Hepatocyte (in vitro differentiated cells): Measurements from ENCODE around the gene RARB. TPM values are rescaled to one million over a fixed set of nuclear protein-coding genes. Genes with fewer than 3 reads are reported as not detected.

ENCODE experiments used
- DNase-seq: peaks from one replicate; pipeline ENCODE4 v3.0.0-alpha.2; 2016; ENCODE audit warnings: low spot score
- H2AFZ ChIP-seq: fragments of 200-600 bp; sonication (generic); 2 replicates; pipeline ENCODE4 v1.6.0; 2016; ENCODE audit warnings: antibody characterized with exemption, mild to moderate bottlenecking
- H3K27ac ChIP-seq: fragments of 200-600 bp; sonication (generic); 2 replicates; pipeline ENCODE4 v1.5.1; 2016; ENCODE audit warnings: mild to moderate bottlenecking
- H3K27me3 ChIP-seq: fragments of 200-600 bp; sonication (generic); 2 replicates; pipeline ENCODE4 v1.6.1; 2016
- H3K36me3 ChIP-seq: fragments of 200-600 bp; sonication (generic); replicated peaks from 2 replicates; pipeline ENCODE4 v1.5.1; 2016; ENCODE audit warnings: low read depth; ENCODE audit not compliant: insufficient read depth
- H3K4me1 ChIP-seq: fragments of 200-600 bp; sonication (generic); 2 replicates; pipeline ENCODE4 v1.5.1; 2016; ENCODE audit warnings: mild to moderate bottlenecking, moderate library complexity; ENCODE audit not compliant: insufficient read depth
- H3K4me2 ChIP-seq: fragments of 200-600 bp; sonication (generic); 2 replicates; pipeline ENCODE4 v1.6.0; 2016
- H3K4me3 ChIP-seq: fragments of 200-600 bp; sonication (generic); 2 replicates; pipeline ENCODE4 v1.5.1; 2016; ENCODE audit warnings: mild to moderate bottlenecking
- H3K79me2 ChIP-seq: fragments of 200-600 bp; sonication (generic); 2 replicates; pipeline ENCODE4 v1.6.0; 2017; ENCODE audit warnings: mild to moderate bottlenecking
- H3K9me2 ChIP-seq: fragments of 200-600 bp; sonication (generic); replicated peaks from 2 replicates; pipeline ENCODE4 v1.6.0; 2017; ENCODE audit warnings: mild to moderate bottlenecking; ENCODE audit not compliant: insufficient read depth
- H3K9me3 ChIP-seq: fragments of 200-600 bp; sonication (generic); 2 replicates; pipeline ENCODE4 v1.5.1; 2016; ENCODE audit warnings: low read depth, mild to moderate bottlenecking
- H4K20me1 ChIP-seq: fragments of 200-600 bp; sonication (generic); 2 replicates; pipeline ENCODE4 v1.6.0; 2016; ENCODE audit warnings: mild to moderate bottlenecking; ENCODE audit not compliant: insufficient read depth, poor library complexity, severe bottlenecking
- CTCF ChIP-seq: fragments of 200-600 bp; sonication (generic); IDR thresholded peaks from 2 replicates; pipeline ENCODE4 v1.5.1; 2016; ENCODE audit warnings: antibody characterized with exemption, mild to moderate bottlenecking; ENCODE audit not compliant: poor library complexity
- EZH2 ChIP-seq: fragments of 200-600 bp; sonication (generic); IDR thresholded peaks from 2 replicates; pipeline ENCODE4 v1.6.1; 2016; ENCODE audit warnings: antibody characterized with exemption, mild to moderate bottlenecking, borderline replicate concordance
- EZH2phosphoT487 ChIP-seq: fragments of 200-600 bp; sonication (generic); IDR thresholded peaks from one replicate; pipeline ENCODE4 v1.6.1; 2018; ENCODE audit warnings: antibody characterized with exemption, mild to moderate bottlenecking, low read depth, moderate library complexity; ENCODE audit not compliant: unreplicated experiment, severe bottlenecking
- WGBS: methylation state at CpG from one replicate; pipeline ENCODE4 v1.1.6; 2016; ENCODE audit warnings: low lambda C conversion rate; ENCODE audit errors: missing lambda C conversion rate; 5-methylcytosine and 5-hydroxymethylcytosine counted together
- polyA plus RNA-seq: library from polyadenylated mRNA; unstranded; fragments of >200 nt; fragmentation: Nextera tagmentation; extraction: Ambion mirVana; gene quantifications from 2 replicates; pipeline ENCODE4 v1.2.1, GENCODE V29; 2016
- total RNA-seq: library from RNA; depleted of rRNA; stranded (reverse); fragments of >200 nt; gene quantifications from 2 replicates; pipeline ENCODE4 v1.2.3, GENCODE V29; 2014

The RARB gene
- total and polyA plus RNA-seq, 2 experiments from 2014 or later, result 22.2 to 30.7 TPM

- Histone ChIP-seq H4K20me1 (no peaks in the 10 kb centered on the region), H3K36me3 (no peaks in the 10 kb centered on the region), H3K27me3 (no peaks in the 10 kb centered on the region), H3K4me2 (no peak overlapping the region), H3K79me2 (peaks cover 31% of the 10 kb centered on the region), H3K9me2 (no peaks in the 10 kb centered on the region), H3K9me3 (no peaks in the 10 kb centered on the region), H3K27ac (no peak overlapping the region), H3K4me3 (no peak overlapping the region), H2AFZ (no peak overlapping the region), H3K4me1 (no peaks in the 10 kb centered on the region)
- DNase-seq, result no peak
- 89% methylated on average over 6 of the region's 6 CpGs for WGBS
- TF ChIP-seq CTCF, result no peak
- no peak for TF ChIP-seq EZH2
- no peak for TF ChIP-seq EZH2phosphoT487
These were observed 130.7 kb downstream of the RARB start for GRCh38 chr3:25558796-25559195.

DNA sequence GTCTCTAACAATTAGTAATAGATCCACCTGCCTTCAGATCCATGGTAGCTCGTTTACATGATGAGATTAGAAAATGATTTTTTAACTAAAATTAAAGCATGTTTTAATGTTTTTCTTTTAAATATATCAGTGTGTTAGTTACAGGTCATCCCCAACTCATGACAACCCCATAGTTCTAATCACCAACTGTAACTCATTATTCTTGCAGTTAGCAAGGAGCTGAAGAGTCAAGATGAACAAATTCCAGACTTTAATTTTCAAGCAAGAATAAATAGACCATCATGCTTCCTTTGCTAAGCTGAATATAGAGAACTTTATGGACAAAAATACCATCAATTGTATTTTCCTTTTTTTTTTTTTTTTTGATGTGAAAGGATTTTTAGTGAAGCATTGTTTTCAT lies 135.5 kb downstream of the RARB start:
- no peak overlapping the region for H2AFZ ChIP-seq
- H3K27ac ChIP-seq, result no peak overlapping the region
- H4K20me1 ChIP-seq, result no peaks in the 10 kb centered on the region
- no peaks in the 10 kb centered on the region for H3K36me3 ChIP-seq
- no peak overlapping the region for H3K4me2 ChIP-seq
- H3K79me2 ChIP-seq, result peaks cover 33% of the 10 kb centered on the region
- 97% methylated on average over 1 of the region's 1 CpG for WGBS
- no peaks in the 10 kb centered on the region for H3K4me1 ChIP-seq
- no peak for TF ChIP-seq EZH2phosphoT487
- TF ChIP-seq EZH2, result no peak
- TF ChIP-seq CTCF, result no peak
- H3K27me3 ChIP-seq, result no peaks in the 10 kb centered on the region
- no peak for DNase-seq
- H3K9me3 ChIP-seq, result no peaks in the 10 kb centered on the region
- no peak overlapping the region for H3K4me3 ChIP-seq
- no peaks in the 10 kb centered on the region for H3K9me2 ChIP-seq

- Histone ChIP-seq H3K9me2 (no peaks in the 10 kb centered on the region), H3K4me3 (no peak overlapping the region), H3K36me3 (no peaks in the 10 kb centered on the region), H3K4me1 (no peaks in the 10 kb centered on the region), H3K9me3 (no peaks in the 10 kb centered on the region), H2AFZ (no peak overlapping the region), H3K27me3 (no peaks in the 10 kb centered on the region), H3K27ac (no peak overlapping the region), H3K4me2 (no peak overlapping the region), H4K20me1 (no peaks in the 10 kb centered on the region), H3K79me2 (peaks cover 33% of the 10 kb centered on the region)
- TF ChIP-seq CTCF (no peak), EZH2 (no peak), EZH2phosphoT487 (no peak)
- 84% methylated on average over 4 of the region's 4 CpGs for WGBS
- DNase-seq, result no peak
These were observed 136.0 kb downstream of the RARB start for GRCh38 chr3:25564075-25564474.

DNA sequence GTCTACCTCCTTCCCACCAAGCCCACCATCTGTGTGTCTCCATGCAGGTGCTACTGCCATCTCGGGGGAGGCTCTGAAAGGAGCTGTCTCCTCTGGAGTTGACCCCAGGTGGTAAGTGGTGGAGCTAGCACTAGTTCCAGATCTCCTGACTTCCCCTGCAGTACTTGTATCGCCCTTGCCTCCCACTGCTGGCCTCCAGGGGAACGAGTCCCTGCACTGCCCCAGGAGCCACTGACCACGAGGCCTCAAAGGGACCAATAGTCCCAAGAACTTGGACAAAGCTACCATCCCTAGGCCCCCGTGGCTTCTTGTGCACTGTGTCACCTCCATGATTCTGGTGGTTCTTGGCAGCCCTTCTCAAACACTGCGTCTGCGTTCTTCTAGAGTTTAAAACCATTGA lies 137.7 kb downstream of the RARB start:
- Histone ChIP-seq H3K9me3 (no peaks in the 10 kb centered on the region), H3K27ac (no peak overlapping the region), H3K4me2 (no peak overlapping the region)

More for the DNA sequence above, 137.7 kb downstream of the RARB start:
- DNase-seq, result no peak
- Histone ChIP-seq H3K27me3 (no peaks in the 10 kb centered on the region), H3K36me3 (no peaks in the 10 kb centered on the region), H3K9me2 (no peaks in the 10 kb centered on the region), H3K79me2 (peaks cover 16% of the 10 kb centered on the region), H2AFZ (no peak overlapping the region), H4K20me1 (no peaks in the 10 kb centered on the region), H3K4me3 (no peak overlapping the region), H3K4me1 (no peaks in the 10 kb centered on the region)
- no peak for TF ChIP-seq EZH2phosphoT487
- TF ChIP-seq EZH2, result no peak
- TF ChIP-seq CTCF, result no peak
- WGBS, result 94% methylated on average over 7 of the region's 7 CpGs
